Caco-2 (cell line): ENCODE results near the gene BPIFB1. TPM values are rescaled to one million over a fixed set of nuclear protein-coding genes. Genes with fewer than 3 reads are reported as not detected.

Experiments used
- BruUV-seq: library from RNA; stranded (reverse); fragments of 400-500 nt; replicated peaks from 2 replicates; lab custom pipeline; 2021; lab: Mats Ljungman, UMichigan
- CTCF ChIA-PET: fragments of 300-600 bp; sonication (Branson Sonifier 250); formaldehyde crosslinking; loops from one replicate; lab custom pipeline; 2022; ENCODE audit warnings: antibody characterized with exemption; lab: Charles Lee
- POLR2A ChIA-PET: fragments of 300-600 bp; sonication (Branson Sonifier 250); formaldehyde crosslinking; loops from one replicate; lab custom pipeline; 2022; ENCODE audit warnings: antibody characterized with exemption; lab: Charles Lee
- DNase-seq, 2 experiments: peaks; one replicate each; pipeline versions ENCODE4 v3.0.0 to v3.0.0-alpha.2; 2020 to 2022
- H3K27me3 ChIP-seq: replicated peaks from 2 replicates; pipeline ENCODE4 v1.6.0; 2011; ENCODE audit warnings: low read length; ENCODE audit not compliant: control insufficient read depth, insufficient read depth
- H3K36me3 ChIP-seq: 2 replicates; pipeline ENCODE4 v1.5.1; 2011; ENCODE audit warnings: low read length; ENCODE audit not compliant: control insufficient read depth, insufficient read depth
- H3K4me1 ChIP-seq: fragments of 250-450 bp; sonication (Bioruptor Pico); 2 replicates; pipeline ENCODE4 v1.5.1; 2020; ENCODE audit warnings: mild to moderate bottlenecking
- H3K4me3 ChIP-seq: 2 replicates; pipeline ENCODE4 v1.5.1; 2011; ENCODE audit warnings: low read depth, mild to moderate bottlenecking, control low read depth, low read length
- H3K9me3 ChIP-seq: fragments of 250-450 bp; sonication (Bioruptor Pico); 2 replicates; pipeline ENCODE4 v1.5.1; 2020; ENCODE audit warnings: mild to moderate bottlenecking, moderate library complexity
- H3K27ac Mint-ChIP-seq: one replicate; pipeline ENCODE4 v1.8.0; 2022; ENCODE audit warnings: mixed read lengths; ENCODE audit not compliant: unreplicated experiment
- H3K27me3 Mint-ChIP-seq: one replicate; pipeline ENCODE4 v1.8.0; 2022; ENCODE audit warnings: mixed read lengths; ENCODE audit not compliant: insufficient read depth, unreplicated experiment
- H3K36me3 Mint-ChIP-seq: one replicate; pipeline ENCODE4 v1.8.0; 2022; ENCODE audit warnings: mild to moderate bottlenecking, mixed read lengths; ENCODE audit not compliant: insufficient read depth, unreplicated experiment
- H3K4me1 Mint-ChIP-seq: one replicate; pipeline ENCODE4 v1.8.0; 2022; ENCODE audit warnings: low read depth, mixed read lengths; ENCODE audit not compliant: unreplicated experiment
- H3K4me3 Mint-ChIP-seq: one replicate; pipeline ENCODE4 v1.8.0; 2022; ENCODE audit warnings: mild to moderate bottlenecking, moderate library complexity, mixed read lengths; ENCODE audit not compliant: unreplicated experiment
- H3K9me3 Mint-ChIP-seq: one replicate; pipeline ENCODE4 v1.8.0; 2022; ENCODE audit warnings: mixed read lengths; ENCODE audit not compliant: unreplicated experiment
- intact Hi-C: fragments of 100-400 bp; cut with micrococcal nuclease; formaldehyde crosslinking; loops from one replicate; pipeline ENCODE4 v1.10.0; 2022; ENCODE audit not compliant: unreplicated experiment
- total RNA-seq: library from RNA; stranded (reverse); gene quantifications from 2 replicates; pipeline ENCODE4 v1.2.3, GENCODE V29; 2022
- TF ChIP-seq, protein P1 (sequence below), 2 experiments: fragments of 200-600 bp in 1 of 2; IDR thresholded peaks; 1 replicate in 1 of 2; 2 replicates in 1 of 2; pipeline versions ENCODE4 v1.5.1 to v1.8.0; 2011 to 2022; ENCODE audit warnings: antibody characterized with exemption in 1 of 2, control low read depth in 1 of 2, inconsistent platforms in 1 of 2, low read depth in 1 of 2, low read length in 1 of 2, mild to moderate bottlenecking in 1 of 2, moderate library complexity in 1 of 2; ENCODE audit not compliant: insufficient read depth in 1 of 2, severe bottlenecking in 1 of 2, unreplicated experiment in 1 of 2

BPIFB1 gene
- total RNA-seq, 1 experiment from 2014 or later, result not detected

DNA sequence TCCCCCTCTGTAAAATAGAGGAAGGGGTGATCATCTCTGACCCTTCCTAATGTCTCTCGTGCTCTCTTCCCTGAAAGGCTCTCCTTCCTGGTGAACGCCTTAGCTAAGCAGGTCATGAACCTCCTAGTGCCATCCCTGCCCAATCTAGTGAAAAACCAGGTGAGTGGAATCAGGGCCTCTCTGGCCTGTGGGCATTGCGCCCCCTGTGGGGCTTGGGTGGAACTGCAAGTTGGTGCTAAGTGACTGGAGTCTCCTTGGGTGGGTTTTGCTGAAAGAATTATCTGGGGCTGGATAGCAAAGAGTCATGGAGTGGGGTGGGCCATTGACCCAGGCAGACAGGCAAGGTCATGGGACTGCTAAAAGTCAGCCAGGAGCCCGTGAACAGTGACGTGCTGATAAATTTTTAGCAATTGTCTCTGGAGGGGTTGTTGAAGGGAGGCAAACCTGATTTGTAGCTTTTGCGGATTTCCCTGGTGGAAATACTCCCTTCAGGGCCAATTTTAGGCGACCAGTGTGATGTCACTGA, 8.9 kb downstream of the BPIFB1 start:
- H3K27me3 Mint-ChIP-seq, result peaks cover 35% of the 10 kb centered on the region
- H3K36me3 Mint-ChIP-seq, result no peaks in the 10 kb centered on the region
- no peak overlapping the region for H3K4me3 ChIP-seq
- H3K4me3 Mint-ChIP-seq, result no peak overlapping the region
- BruUV-seq, result no TSS peak
- no peaks in the 10 kb centered on the region for H3K9me3 Mint-ChIP-seq
- no peak overlapping the region for H3K27ac Mint-ChIP-seq
- intact Hi-C loops, result no loop called here
- H3K27me3 ChIP-seq, result no peaks in the 10 kb centered on the region
- no peaks in the 10 kb centered on the region for H3K9me3 ChIP-seq
- peak; percentile 74 to 84 for DNase-seq
- no peaks in the 10 kb centered on the region for H3K4me1 ChIP-seq
- ChIA-PET CTCF (interaction anchor here (0.9 to 2.5 kb wide), 3 partner anchors 9 to 29 kb away, joined by 3 to 9 read pairs (median 3); partner anchors contain the start of gene BPIFB1), POLR2A (no interaction called here)
- TF ChIP-seq, protein P1, sequence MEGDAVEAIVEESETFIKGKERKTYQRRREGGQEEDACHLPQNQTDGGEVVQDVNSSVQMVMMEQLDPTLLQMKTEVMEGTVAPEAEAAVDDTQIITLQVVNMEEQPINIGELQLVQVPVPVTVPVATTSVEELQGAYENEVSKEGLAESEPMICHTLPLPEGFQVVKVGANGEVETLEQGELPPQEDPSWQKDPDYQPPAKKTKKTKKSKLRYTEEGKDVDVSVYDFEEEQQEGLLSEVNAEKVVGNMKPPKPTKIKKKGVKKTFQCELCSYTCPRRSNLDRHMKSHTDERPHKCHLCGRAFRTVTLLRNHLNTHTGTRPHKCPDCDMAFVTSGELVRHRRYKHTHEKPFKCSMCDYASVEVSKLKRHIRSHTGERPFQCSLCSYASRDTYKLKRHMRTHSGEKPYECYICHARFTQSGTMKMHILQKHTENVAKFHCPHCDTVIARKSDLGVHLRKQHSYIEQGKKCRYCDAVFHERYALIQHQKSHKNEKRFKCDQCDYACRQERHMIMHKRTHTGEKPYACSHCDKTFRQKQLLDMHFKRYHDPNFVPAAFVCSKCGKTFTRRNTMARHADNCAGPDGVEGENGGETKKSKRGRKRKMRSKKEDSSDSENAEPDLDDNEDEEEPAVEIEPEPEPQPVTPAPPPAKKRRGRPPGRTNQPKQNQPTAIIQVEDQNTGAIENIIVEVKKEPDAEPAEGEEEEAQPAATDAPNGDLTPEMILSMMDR (IDR thresholded peaks at IDR 0.05; ENCODE audit: insufficient read depth in 1 of 2, low read depth in 1 of 2, low read length in 1 of 2, severe bottlenecking in 1 of 2, unreplicated experiment in 1 of 2), result peak; percentile 99 to 100
- no peaks in the 10 kb centered on the region for H3K4me1 Mint-ChIP-seq
- no peaks in the 10 kb centered on the region for H3K36me3 ChIP-seq

DNA sequence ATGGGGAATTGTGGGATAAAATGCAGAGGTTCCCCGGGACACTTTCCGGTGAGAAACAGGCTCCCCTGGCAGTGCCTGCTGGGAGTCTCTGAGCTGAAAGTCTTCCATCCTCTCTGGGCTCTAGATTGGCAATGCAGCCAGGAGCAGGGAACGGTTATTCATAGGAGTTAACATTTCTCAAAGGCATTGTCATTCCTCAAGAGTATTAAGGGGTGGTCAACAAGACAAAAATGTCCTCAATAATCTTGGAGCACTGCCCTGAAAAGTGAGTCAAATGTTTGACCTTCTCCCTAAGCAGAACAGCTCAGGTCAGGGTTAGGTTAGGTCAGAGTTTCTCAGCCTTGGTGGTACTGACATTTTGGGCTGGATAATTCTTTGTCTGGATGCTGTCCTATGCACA, 13.2 kb downstream of the BPIFB1 start:
- Mint-ChIP-seq H3K27ac (no peak overlapping the region), H3K4me3 (no peak overlapping the region), H3K27me3 (peaks cover 25% of the 10 kb centered on the region), H3K4me1 (no peaks in the 10 kb centered on the region), H3K36me3 (no peaks in the 10 kb centered on the region), H3K9me3 (no peaks in the 10 kb centered on the region)
- POLR2A ChIA-PET, result no interaction called here
- H3K9me3 ChIP-seq, result no peaks in the 10 kb centered on the region
- H3K36me3 ChIP-seq, result no peaks in the 10 kb centered on the region
- intact Hi-C loops, result loop anchor here (5.0 kb wide), 1 partner anchor 394 kb away; no protein-coding TSS in a partner anchor
- CTCF ChIA-PET, result interaction anchor here (1.3 kb wide), 1 partner anchor 34 kb away, joined by 5 read pairs; no protein-coding TSS in a partner anchor
- no TSS peak for BruUV-seq
- H3K4me1 ChIP-seq, result no peaks in the 10 kb centered on the region
- DNase-seq, result no peak
- TF ChIP-seq, protein P1 (IDR thresholded peaks at IDR 0.05; ENCODE audit: insufficient read depth in 1 of 2, low read depth in 1 of 2, low read length in 1 of 2, severe bottlenecking in 1 of 2, unreplicated experiment in 1 of 2), result no peak
- H3K27me3 ChIP-seq, result no peaks in the 10 kb centered on the region; the same call in 1 of the 2 replicates
- no peak overlapping the region for H3K4me3 ChIP-seq

DNA sequence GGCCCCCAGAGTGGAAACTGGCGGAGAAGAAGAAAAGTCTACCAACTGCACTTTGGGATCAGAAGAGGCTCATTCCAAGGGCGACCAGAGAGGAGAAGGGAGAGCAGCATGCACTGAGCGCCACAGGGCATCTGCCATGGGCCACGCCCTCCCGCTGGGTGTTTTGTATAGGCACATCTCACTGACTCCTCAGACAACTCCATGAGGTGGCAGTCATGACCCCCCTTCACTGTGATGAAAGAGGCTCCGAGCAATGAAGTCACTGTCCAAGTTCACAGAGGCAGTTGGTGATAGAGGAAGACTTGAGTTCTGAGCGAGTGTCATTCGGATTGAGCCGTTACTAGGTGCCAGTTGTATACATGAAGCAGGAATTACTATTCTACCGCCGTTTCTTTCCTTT, 15.4 kb downstream of the BPIFB1 start:
- no TSS peak for BruUV-seq
- no peak overlapping the region for H3K4me3 ChIP-seq
- no peaks in the 10 kb centered on the region for H3K4me1 ChIP-seq
- TF ChIP-seq, protein P1 (IDR thresholded peaks at IDR 0.05; ENCODE audit: insufficient read depth in 1 of 2, low read depth in 1 of 2, low read length in 1 of 2, severe bottlenecking in 1 of 2, unreplicated experiment in 1 of 2), result no peak
- Mint-ChIP-seq H3K4me1 (no peaks in the 10 kb centered on the region), H3K27ac (no peak overlapping the region), H3K4me3 (no peak overlapping the region), H3K27me3 (peaks cover 29% of the 10 kb centered on the region), H3K9me3 (no peaks in the 10 kb centered on the region), H3K36me3 (no peaks in the 10 kb centered on the region)
- no peaks in the 10 kb centered on the region for H3K36me3 ChIP-seq
- no peaks in the 10 kb centered on the region; the same call in 1 of the 2 replicates for H3K27me3 ChIP-seq
- peaks cover 6% of the 10 kb centered on the region for H3K9me3 ChIP-seq
- POLR2A ChIA-PET, result no interaction called here
- intact Hi-C loops, result loop anchor here (5.0 kb wide), 1 partner anchor 396 kb away; no protein-coding TSS in a partner anchor
- CTCF ChIA-PET, result interaction anchor here (1.6 kb wide), 1 partner anchor 35 kb away, joined by 3 read pairs; no protein-coding TSS in a partner anchor
- no peak for DNase-seq
